Retina (tissue), 1 donor: ENCODE data around the gene ARFGEF3.

Experiments used
- DNase-seq: peaks from one replicate; pipeline ENCODE4 v3.0.0-alpha.2; 2016

ARFGEF3 gene

DNA sequence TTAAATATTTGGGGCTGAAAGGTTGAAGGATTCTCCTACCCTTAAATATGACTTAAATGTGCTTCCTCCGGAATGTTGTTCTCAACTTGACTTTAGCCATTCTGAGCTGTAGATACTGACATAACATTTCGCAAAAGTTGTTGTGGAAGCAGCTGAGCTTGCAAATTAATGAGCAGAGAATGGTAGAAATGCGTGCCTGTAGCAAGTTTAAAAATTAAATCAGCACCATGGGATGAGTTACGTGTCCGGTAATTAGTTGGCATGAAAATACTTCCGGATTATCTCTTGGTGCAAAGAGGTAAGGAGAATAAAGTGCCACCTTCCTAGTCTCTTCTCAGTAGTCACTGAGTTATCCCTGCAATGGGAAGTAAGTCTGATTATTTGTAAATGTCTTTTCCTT, 80.2 kb downstream of the ARFGEF3 start:
- DNase-seq = no peak

GRCh38 chr6:138242987-138243592, 81.4 kb downstream of the ARFGEF3 start:
- no peak for DNase-seq

GRCh38 chr6:138245751-138246150, 84.0 kb downstream of the ARFGEF3 start:
- DNase-seq = no peak

- DNase-seq = no peak
Measured at GRCh38 chr6:138246650-138247440, 85.1 kb downstream of the ARFGEF3 start.

GRCh38 chr6:138248011-138248410, 86.3 kb downstream of the ARFGEF3 start:
- no peak for DNase-seq

DNA sequence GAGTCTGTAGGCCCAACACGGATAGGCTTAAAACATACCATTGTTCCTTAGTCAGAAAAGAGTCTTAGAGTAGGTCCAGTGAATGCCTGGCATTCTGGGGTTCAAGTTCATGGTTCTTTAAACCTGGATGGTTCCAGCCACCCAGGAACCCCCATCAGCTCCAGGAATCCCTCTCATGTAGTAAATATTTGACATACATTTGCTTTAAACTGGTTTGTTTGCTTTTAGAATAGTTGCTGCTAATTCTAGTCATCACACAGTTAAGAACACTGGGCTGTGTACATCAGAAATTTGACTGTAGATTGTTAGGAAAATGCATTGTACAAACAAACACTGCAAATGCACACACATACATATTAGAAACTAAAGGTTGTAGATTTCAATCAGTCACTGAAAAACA, 87.1 kb downstream of the ARFGEF3 start:
- DNase-seq = no peak

- no peak for DNase-seq
Measured at GRCh38 chr6:138250053-138250452, 88.3 kb downstream of the ARFGEF3 start.

DNA sequence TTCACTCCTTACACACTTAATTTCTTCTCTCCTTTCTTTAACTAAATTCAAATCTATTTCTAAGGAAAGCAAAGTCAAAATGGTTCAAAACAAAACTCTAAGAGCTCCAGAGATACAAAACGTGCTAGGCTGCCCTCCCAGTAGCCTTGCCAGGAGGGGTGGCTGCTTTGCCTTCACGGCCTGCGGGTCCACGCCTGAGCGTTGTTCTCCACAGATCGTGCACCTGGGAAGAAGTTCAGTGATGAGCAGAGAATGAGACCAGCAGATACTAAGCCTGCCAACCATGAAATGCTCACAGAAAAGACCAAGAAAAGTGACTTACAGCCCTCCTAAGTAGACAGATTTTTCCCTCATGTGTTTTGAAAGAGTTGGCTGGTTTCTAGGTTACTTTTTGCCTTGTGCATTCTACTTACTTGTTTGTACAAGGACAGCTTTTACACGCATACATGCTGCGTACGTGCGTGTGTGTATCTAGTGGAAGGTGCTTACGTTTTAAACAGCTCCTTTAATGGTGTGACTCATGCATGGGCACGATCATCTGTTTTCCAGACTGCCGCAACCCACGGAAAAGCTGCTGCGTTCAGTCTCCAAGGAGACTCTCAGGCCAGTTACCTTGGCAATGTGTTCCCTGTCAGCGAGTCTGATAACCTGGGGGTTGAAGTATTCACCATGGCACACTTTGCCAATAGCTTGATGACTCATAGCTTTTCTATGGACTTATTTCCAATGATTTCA, 88.9 kb downstream of the ARFGEF3 start:
- no peak for DNase-seq

DNA sequence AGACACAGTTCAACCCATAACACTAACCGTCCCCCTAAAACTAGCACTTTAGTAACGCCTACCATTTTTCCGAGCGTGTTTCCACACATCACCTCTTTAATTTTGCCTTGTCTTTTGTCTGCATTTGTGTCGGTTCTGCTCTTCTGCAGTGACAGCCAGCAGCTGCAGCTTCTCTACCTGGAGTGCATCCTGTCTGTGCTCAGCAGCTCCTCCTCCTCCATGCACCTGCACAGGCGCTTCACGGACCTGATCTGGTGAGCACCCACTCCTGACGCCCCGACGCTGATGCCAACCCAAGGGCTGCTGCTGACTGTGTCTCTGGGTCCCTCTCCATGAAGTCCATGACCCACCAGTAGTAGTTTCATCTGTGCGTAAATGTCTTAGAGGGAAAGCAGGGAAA, 92.0 kb downstream of the ARFGEF3 start:
- no peak for DNase-seq

DNA sequence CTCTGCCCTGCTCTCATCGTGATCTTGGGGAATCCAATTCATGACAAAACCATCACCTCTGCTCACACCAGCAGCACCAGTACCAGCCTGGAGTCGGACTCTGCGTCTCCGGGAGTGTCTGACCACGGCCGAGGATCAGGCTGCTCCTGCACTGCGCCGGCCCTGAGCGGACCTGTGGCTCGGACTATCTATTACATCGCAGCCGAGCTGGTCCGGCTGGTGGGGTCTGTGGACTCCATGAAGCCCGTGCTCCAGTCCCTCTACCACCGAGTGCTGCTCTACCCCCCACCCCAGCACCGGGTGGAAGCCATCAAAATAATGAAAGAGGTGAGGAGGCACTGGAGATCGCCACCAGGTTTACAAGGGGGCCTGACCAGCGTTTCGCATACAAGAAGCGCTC, 93.7 kb downstream of the ARFGEF3 start:
- DNase-seq = no peak

GRCh38 chr6:138257638-138258040, 95.9 kb downstream of the ARFGEF3 start:
- DNase-seq = no peak

DNA sequence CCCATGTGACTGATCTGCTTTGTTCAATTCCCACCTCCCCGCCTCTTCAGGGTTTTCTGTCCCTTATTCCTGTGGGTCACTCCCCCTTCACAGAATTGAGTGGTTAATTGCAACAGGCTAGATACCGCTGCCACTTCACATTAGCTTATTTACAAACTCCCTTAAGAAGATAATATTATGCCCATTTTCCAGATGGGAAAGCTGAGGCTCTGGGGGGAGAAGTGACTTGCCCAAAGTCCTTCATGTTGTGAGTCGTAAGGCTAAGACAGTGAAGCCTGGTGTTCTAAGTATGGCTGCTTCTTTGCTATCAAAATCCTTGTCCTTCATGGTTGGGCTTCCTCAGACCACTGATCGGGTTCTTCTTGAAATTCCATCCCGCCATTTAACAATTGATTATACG, 96.5 kb downstream of the ARFGEF3 start:
- no peak for DNase-seq

GRCh38 chr6:138258991-138259390, 97.3 kb downstream of the ARFGEF3 start:
- DNase-seq = no peak

GRCh38 chr6:138261116-138261780, 99.5 kb downstream of the ARFGEF3 start:
- DNase-seq = no peak

DNA sequence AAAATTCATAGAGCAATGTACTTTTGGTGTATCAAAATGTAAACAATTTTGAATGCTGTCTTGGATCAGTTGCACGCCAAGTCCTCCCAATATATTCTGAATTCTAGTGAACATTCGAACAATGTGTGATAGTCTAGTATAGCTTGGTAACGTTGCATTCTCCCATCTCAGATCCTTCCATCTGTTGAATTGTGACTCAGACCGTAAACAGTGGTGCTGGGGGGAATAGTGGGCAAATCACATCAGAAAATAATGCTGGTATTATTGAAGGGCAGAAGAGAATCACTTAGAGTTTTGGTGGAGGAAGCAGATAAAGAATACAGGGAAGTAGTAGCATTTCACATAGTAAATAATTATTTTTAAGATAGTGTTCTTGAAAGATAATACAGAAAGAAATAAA, 102.2 kb downstream of the ARFGEF3 start:
- DNase-seq = no peak

- DNase-seq = no peak
Measured at GRCh38 chr6:138264372-138264880, 102.7 kb downstream of the ARFGEF3 start.

DNA sequence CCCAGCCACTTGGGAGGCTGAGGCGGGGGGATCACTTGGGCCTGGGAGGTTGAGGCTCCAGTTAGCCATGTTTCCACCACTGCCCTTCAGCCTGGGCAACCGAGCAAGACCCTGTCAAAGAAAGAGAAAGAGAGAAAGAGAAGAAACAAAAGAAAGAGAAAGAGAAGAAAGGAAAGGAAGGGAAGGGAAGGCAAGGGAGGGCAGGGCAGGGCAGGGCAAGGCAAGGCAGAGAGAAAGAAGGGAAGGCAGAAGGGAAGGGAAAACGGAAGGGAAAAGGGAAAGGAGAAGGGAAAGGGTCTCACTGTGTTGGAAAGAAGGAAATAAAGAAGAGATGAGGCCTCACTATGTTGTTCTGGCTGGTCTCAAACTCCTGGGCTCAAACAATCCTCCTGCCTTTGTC, 104.4 kb downstream of the ARFGEF3 start:
- no peak for DNase-seq

GRCh38 chr6:138267971-138268895, 106.5 kb downstream of the ARFGEF3 start:
- no peak for DNase-seq

DNA sequence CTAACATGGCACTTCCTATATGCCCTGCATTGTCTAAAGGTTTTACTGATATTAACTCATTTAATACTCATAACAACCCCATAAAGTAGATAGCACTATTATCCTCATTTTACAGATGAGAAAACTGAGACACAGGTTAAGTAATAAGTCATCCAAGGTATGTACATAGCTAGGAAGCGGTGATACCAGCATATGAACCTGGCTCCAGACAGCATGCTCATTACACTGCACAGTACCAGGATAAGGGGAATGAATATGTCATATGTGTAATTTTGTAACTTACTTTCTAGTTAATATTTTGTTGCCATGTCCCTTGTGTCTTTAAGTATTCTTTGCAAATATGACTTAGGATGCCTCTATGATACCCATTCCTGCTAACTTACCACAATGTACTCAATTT, 109.7 kb downstream of the ARFGEF3 start:
- no peak for DNase-seq

- DNase-seq = no peak
Measured at GRCh38 chr6:138272533-138273315, 111.0 kb downstream of the ARFGEF3 start.

DNA sequence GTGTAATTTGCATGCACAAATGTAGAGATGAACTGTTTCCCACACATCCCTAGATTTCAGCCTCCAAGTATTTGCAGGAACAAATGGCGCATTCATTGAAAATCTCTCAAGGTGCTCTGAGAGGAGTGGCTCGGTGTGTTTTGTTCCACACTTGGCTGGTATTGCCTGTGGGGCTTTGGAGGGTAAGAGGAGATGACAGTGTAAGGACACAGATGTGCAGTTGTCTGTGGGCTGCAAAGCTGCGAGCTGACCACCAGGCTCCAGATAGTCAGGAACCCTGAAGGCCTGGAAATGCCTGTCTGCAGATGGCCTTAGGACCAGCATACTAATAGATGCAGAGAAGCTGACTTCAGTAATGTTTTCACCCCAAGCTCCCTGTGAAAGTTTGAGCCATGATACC, 114.2 kb downstream of the ARFGEF3 start:
- no peak for DNase-seq
